Mucosa of rectum (tissue), 2 donors: ENCODE measurements around the gene RNF114.

ENCODE experiments used
- H3K27ac ChIP-seq, 2 donors: one replicate each; pipeline ENCODE4 v1.7.0; 2013; ENCODE audit warnings: inconsistent platforms in 2 of 2, low read depth in 2 of 2, low read length in 2 of 2
- H3K27me3 ChIP-seq, 2 donors: one replicate each; pipeline ENCODE4 v1.7.0; 2013; ENCODE audit warnings: low read length in 2 of 2; ENCODE audit not compliant: control insufficient read depth in 2 of 2, insufficient read depth in 2 of 2
- H3K36me3 ChIP-seq, 2 donors: one replicate each; pipeline ENCODE4 v1.7.0; 2013; ENCODE audit warnings: low read length in 2 of 2; ENCODE audit not compliant: control insufficient read depth in 2 of 2, insufficient read depth in 2 of 2
- H3K4me1 ChIP-seq, 2 donors: one replicate each; pipeline ENCODE4 v1.7.0; 2013; ENCODE audit warnings: low read length in 2 of 2, mild to moderate bottlenecking in 1 of 2; ENCODE audit not compliant: control insufficient read depth in 2 of 2, insufficient read depth in 2 of 2
- H3K4me3 ChIP-seq, 2 donors: one replicate each; pipeline ENCODE4 v1.7.0; 2013; ENCODE audit warnings: low read length in 2 of 2
- H3K9ac ChIP-seq, 2 donors: one replicate each; pipeline ENCODE4 v1.7.0; 2013; ENCODE audit warnings: low read length in 2 of 2, low read depth in 1 of 2, mild to moderate bottlenecking in 1 of 2
- H3K9me3 ChIP-seq, 2 donors: one replicate each; pipeline ENCODE4 v1.7.0; 2013; ENCODE audit warnings: low read length in 2 of 2; ENCODE audit not compliant: control insufficient read depth in 2 of 2
- donor health status: healthy.
- donor health status: Normal muscosa, but diverticular disease.

RNF114 gene

GRCh38 chr20:49905415-49906091 is 30.6 kb upstream of the RNF114 start:
- peaks cover 49 to 50% of the 10 kb centered on the region in 2 donors for H3K36me3 ChIP-seq
- H3K27ac ChIP-seq, result no peak overlapping the region
- no peaks in the 10 kb centered on the region for H3K27me3 ChIP-seq
- peaks cover 13 to 22% of the 10 kb centered on the region in 2 donors for H3K4me1 ChIP-seq
- no peak overlapping the region for H3K4me3 ChIP-seq
- H3K9ac ChIP-seq, result no peak overlapping the region
- no peaks in the 10 kb centered on the region for H3K9me3 ChIP-seq

- H3K27ac ChIP-seq, result no peak overlapping the region
- no peaks in the 10 kb centered on the region for H3K27me3 ChIP-seq
- H3K36me3 ChIP-seq, result peaks cover 49 to 50% of the 10 kb centered on the region in 2 donors
- H3K9ac ChIP-seq, result no peak overlapping the region
- H3K4me1 ChIP-seq, result peaks cover 17 to 28% of the 10 kb centered on the region in 2 donors
- no peak overlapping the region for H3K4me3 ChIP-seq
- H3K9me3 ChIP-seq, result no peaks in the 10 kb centered on the region
Observed at GRCh38 chr20:49906101-49906604, 30.0 kb upstream of the RNF114 start.

GRCh38 chr20:49906615-49907154 is 29.5 kb upstream of the RNF114 start:
- Histone ChIP-seq H3K9ac (no peak overlapping the region), H3K9me3 (no peaks in the 10 kb centered on the region), H3K27me3 (no peaks in the 10 kb centered on the region), H3K27ac (no peak overlapping the region), H3K4me3 (no peak overlapping the region), H3K4me1 (peaks cover 19 to 29% of the 10 kb centered on the region in 2 donors), H3K36me3 (peaks cover 49 to 50% of the 10 kb centered on the region in 2 donors)

DNA sequence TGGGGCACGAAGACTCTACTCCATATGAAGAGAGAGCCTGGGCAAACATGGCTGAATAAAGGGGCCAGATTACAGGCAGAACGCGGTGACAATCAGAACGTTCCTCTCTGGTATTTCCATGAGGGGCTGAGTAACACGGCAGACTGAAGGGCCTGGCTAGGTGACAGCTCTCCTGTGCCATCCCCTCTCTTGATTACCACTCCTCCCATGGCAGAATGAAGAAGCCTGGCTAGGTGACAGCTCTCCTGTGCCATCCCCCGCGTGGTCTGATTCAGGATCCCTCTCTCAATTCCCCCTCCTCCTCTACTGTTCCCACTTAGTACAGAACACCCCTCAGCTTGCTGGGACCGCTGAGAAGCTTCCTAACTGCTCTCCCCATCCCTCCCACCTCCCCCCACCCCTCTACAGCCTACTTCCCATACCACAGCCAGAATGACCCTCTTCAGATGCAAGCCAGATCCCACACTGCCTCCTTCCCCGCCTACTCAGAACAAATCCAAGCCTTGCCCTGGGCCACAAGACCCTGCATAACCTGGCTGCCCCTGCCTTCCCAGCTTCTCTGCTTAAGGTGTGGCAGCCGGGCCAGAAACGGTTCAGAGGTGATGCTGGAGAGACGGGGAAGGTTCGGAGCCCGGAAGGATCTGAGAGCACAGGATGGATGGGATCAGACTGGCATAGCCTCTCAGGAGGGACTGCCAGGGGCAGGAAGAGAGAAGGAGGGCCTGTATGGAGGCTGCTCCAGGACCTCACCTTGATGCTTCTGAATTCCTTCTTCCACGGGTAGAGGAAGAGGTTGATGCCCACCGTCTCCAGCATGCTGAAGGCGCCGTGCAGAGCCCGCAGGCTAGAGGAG is 28.6 kb upstream of the RNF114 start:
- Histone ChIP-seq H3K4me3 (no peak overlapping the region), H3K9me3 (no peaks in the 10 kb centered on the region), H3K4me1 (peaks cover 20 to 38% of the 10 kb centered on the region in 2 donors), H3K9ac (no peak overlapping the region), H3K27me3 (no peaks in the 10 kb centered on the region), H3K27ac (no peak overlapping the region), H3K36me3 (peaks cover 47 to 50% of the 10 kb centered on the region in 2 donors)

DNA sequence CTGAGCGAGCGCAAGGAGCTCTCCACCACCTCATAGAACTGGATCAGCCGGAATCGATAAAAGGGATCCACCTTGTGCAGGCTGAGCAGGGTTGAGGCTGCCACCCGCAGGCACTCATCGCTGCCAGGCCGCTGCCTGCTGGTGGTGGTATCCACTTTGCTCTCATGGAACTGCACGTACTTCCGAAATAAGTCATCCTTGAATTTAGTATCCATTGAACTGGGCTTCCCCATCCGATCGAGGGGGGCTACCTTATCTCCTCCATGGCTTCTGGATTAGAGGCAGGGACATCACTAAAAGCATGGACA is 28.0 kb upstream of the RNF114 start:
- Histone ChIP-seq H3K9ac (no peak overlapping the region), H3K27ac (no peak overlapping the region), H3K36me3 (peaks cover 46 to 50% of the 10 kb centered on the region in 2 donors)

DNA sequence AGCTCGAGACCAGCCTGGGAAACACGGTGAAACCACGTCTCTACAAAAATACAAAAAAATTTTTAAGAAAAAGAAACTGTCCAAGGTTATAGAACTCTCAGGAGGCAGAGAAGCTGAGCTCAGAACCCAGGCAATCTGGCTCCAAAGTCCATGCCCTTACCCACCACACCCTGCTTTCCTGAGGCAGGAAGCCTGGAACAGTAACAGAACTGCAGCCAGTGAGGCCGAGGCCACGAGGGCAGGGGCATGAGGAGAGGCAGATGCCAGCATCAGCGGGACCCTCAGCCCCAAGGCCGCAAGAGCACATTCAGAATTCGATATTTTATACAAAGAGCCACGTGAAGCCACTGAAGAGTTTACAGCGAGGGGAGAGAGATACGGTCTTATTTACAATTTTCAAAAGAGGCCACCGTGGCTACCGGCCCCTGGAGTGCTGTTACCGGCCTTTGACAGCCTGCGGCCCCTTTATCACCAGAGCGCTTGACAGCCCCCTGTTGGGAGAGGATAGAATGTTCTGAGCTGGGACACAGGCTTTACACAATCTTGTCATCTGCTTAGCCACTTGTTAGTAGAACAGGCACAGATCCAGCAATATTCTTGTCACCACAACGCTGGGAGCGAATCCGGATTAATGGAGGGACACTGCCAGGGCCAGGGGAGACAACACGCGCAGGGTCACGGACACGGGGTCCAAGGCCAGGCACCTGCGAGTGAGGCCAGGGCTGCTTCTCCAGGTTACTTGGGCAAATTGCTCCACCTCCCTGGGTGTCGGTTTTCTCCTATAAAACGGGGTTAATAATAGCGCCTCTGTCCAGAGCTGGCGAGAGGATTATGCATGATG is 26.5 kb upstream of the RNF114 start:
- Histone ChIP-seq H3K27ac (peak overlapping the region; percentile 81 to 83), H3K27me3 (no peaks in the 10 kb centered on the region), H3K9me3 (no peaks in the 10 kb centered on the region), H3K4me1 (peaks cover 36 to 59% of the 10 kb centered on the region in 2 donors), H3K9ac (peak overlapping the region; percentile 44 to 65), H3K4me3 (peak overlapping the region in 1 of 2 donors; percentile 42), H3K36me3 (peaks cover 35 to 38% of the 10 kb centered on the region in 2 donors)

More for the DNA sequence above, 28.0 kb upstream of the RNF114 start:
- Histone ChIP-seq H3K27me3 (no peaks in the 10 kb centered on the region), H3K9me3 (no peaks in the 10 kb centered on the region), H3K4me1 (peaks cover 23 to 44% of the 10 kb centered on the region in 2 donors), H3K4me3 (no peak overlapping the region)

DNA sequence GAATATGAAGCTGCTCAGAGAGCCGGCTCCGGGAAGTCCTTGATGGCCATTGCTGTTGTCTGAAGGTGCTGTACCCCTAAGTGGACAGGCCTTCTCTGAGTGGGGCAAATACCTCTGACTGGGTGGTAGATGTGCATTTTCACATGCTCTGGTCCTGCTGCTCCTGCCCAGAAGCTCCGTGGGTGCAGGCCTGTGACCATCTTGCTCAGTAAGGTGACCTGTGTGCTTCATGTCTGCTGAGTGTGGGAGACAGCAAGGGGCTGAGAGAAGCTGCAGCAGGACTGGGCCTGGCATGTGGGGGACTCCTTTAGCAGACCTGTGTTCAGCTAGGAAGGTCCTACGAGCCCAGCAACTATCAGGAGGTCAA is 25.9 kb upstream of the RNF114 start:
- Histone ChIP-seq H3K9ac (peak overlapping the region; percentile 44 to 65), H3K27ac (peak overlapping the region; percentile 81 to 83)

GRCh38 chr20:49913399-49914047 is 22.7 kb upstream of the RNF114 start:
- H3K9me3 ChIP-seq, result no peaks in the 10 kb centered on the region
- no peak overlapping the region for H3K27ac ChIP-seq
- peaks cover 42 to 74% of the 10 kb centered on the region in 2 donors for H3K4me1 ChIP-seq
- peak overlapping the region in 1 of 2 donors; percentile 99 for H3K9ac ChIP-seq
- H3K36me3 ChIP-seq, result peaks cover 2% of the 10 kb centered on the region in 2 donors
- H3K4me3 ChIP-seq, result peak overlapping the region in 1 of 2 donors; percentile 99
- H3K27me3 ChIP-seq, result no peaks in the 10 kb centered on the region

More for the DNA sequence above, 25.9 kb upstream of the RNF114 start:
- Histone ChIP-seq H3K36me3 (peaks cover 29 to 32% of the 10 kb centered on the region in 2 donors), H3K27me3 (no peaks in the 10 kb centered on the region), H3K9me3 (no peaks in the 10 kb centered on the region), H3K4me1 (peaks cover 36 to 60% of the 10 kb centered on the region in 2 donors), H3K4me3 (peak overlapping the region; percentile 5 to 10)
